OCI-LY7 (cell line): ENCODE data around the gene AGPAT3. TPM values are rescaled to one million over a fixed set of nuclear protein-coding genes. Genes with fewer than 3 reads are reported as not detected.
"Not testable (repeated sequence)": the region's sequence is repeated elsewhere in the genome, so short reads cannot be mapped to it uniquely, and the experiment has no call there.

Experiments used
- BruUV-seq: library from RNA; stranded (reverse); fragments of 400-500 nt; replicated peaks from 2 replicates; lab custom pipeline; 2021; lab: Mats Ljungman, UMichigan
- CTCF ChIA-PET: fragments of 300-600 bp; sonication (Branson Sonifier 250); formaldehyde crosslinking; loops from one replicate; lab custom pipeline; 2022; ENCODE audit warnings: antibody characterized with exemption; ENCODE audit not compliant: unreplicated experiment; lab: Charles Lee
- POLR2A ChIA-PET: fragments of 300-600 bp; sonication (Branson Sonifier 250); formaldehyde crosslinking; loops from one replicate; lab custom pipeline; 2022; ENCODE audit warnings: antibody characterized with exemption; lab: Charles Lee
- DNase-seq: peaks from one replicate; pipeline ENCODE4 v3.0.0-alpha.2; 2015; ENCODE audit warnings: low spot score
- H2AFZ ChIP-seq: fragments of 200-600 bp; sonication (generic), shearing (Covaris generic); 2 replicates; pipeline ENCODE4 v1.6.1; 2014; ENCODE audit warnings: mild to moderate bottlenecking, antibody characterized with exemption, low read length, moderate library complexity
- H3K27ac ChIP-seq: fragments of 200-600 bp; sonication (generic); 2 replicates; pipeline ENCODE4 v1.5.1; 2014; ENCODE audit warnings: mixed run types, low read depth, mild to moderate bottlenecking, moderate library complexity, low read length, inconsistent platforms; ENCODE audit not compliant: poor library complexity, severe bottlenecking
- H3K36me3 ChIP-seq: fragments of 200-600 bp; sonication (generic); 2 replicates; pipeline ENCODE4 v1.6.1; 2014; ENCODE audit warnings: mild to moderate bottlenecking, antibody characterized with exemption, low read length, moderate library complexity, mixed read lengths; ENCODE audit not compliant: insufficient read depth
- H3K4me1 ChIP-seq: fragments of 200-600 bp; sonication (generic); 2 replicates; pipeline ENCODE4 v1.5.1; 2014; ENCODE audit warnings: mild to moderate bottlenecking, low read length; ENCODE audit not compliant: insufficient read depth, poor library complexity, severe bottlenecking
- H3K4me2 ChIP-seq: fragments of 200-600 bp; sonication (generic); 2 replicates; pipeline ENCODE4 v1.6.1; 2014; ENCODE audit warnings: mild to moderate bottlenecking, low read length
- H3K4me3 ChIP-seq: fragments of 200-600 bp; sonication (generic); 2 replicates; pipeline ENCODE4 v1.5.1; 2014; ENCODE audit warnings: mild to moderate bottlenecking, low read depth, low read length; ENCODE audit not compliant: poor library complexity, severe bottlenecking
- H3K79me2 ChIP-seq: fragments of 200-600 bp; sonication (generic); 2 replicates; pipeline ENCODE4 v1.6.1; 2016; ENCODE audit warnings: low read depth, mild to moderate bottlenecking, low read length, moderate library complexity, mixed read lengths; ENCODE audit not compliant: insufficient read depth
- H3K9me2 ChIP-seq: fragments of 200-600 bp; sonication (generic); 2 replicates; pipeline ENCODE4 v1.6.1; 2016; ENCODE audit warnings: mild to moderate bottlenecking, low read length, mixed read lengths; ENCODE audit not compliant: insufficient read depth
- H3K9me3 ChIP-seq: fragments of 200-600 bp; sonication (generic); 2 replicates; pipeline ENCODE4 v1.6.1; 2014; ENCODE audit warnings: mild to moderate bottlenecking, mixed run types, low read length, mixed read lengths
- H4K20me1 ChIP-seq: fragments of 200-600 bp; sonication (generic); 2 replicates; pipeline ENCODE4 v1.6.1; 2014; ENCODE audit warnings: mild to moderate bottlenecking, antibody characterized with exemption, low read length, moderate library complexity, mixed read lengths; ENCODE audit not compliant: insufficient read depth
- EZH2phosphoT487 ChIP-seq: fragments of 200-600 bp; sonication (generic); IDR thresholded peaks from 2 replicates; pipeline ENCODE4 v1.6.1; 2018; ENCODE audit warnings: low read depth, borderline replicate concordance, mild to moderate bottlenecking, mixed run types, antibody characterized with exemption, low read length, moderate library complexity, mixed read lengths
- intact Hi-C: fragments of 100-400 bp; cut with micrococcal nuclease; formaldehyde crosslinking; loops from one replicate; pipeline ENCODE4 v1.10.0; 2022; ENCODE audit not compliant: unreplicated experiment
- total RNA-seq, 2 experiments: library from RNA; depleted of rRNA in 1 of 2; stranded (reverse); fragments of >200 nt in 1 of 2; shearing (Covaris generic) in 1 of 2; gene quantifications; 2 replicates each; pipeline ENCODE4 v1.2.3, GENCODE V29; 2014 to 2022
- TF ChIP-seq, protein P1 (sequence below): fragments of 200-600 bp; sonication (generic); conservative IDR thresholded peaks from 2 replicates; pipeline ENCODE4 v1.5.1; 2014; ENCODE audit warnings: mild to moderate bottlenecking, antibody characterized with exemption, low read length, moderate library complexity, mixed read lengths

AGPAT3 gene
- total RNA-seq, 2 experiments from 2014 or later: 9.2 to 33.4 TPM

DNA sequence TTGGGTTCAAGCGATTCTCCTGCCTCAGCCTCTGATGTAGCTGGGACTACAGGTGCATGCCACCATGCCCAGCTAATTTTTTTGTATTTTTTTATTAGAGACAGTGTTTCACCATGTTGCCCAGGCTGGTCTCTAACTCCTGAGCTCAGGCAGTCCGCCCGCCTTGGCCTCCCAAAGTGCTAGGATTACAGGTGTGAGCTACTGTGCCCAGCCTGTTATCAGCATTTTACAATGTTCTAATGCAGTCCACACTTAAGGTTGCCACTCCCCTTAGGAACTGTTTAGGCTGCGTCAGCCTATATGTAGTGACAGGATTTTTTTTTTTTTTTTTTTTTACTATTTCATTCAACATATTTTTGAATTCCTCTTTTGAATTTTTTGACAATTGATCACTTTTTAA lies 30.2 kb downstream of the AGPAT3 start:
- H2AFZ ChIP-seq: no peak overlapping the region
- H3K4me1 ChIP-seq: no peaks in the 10 kb centered on the region
- no TSS peak for BruUV-seq
- intact Hi-C loops: no loop called here
- no peaks in the 10 kb centered on the region for H3K79me2 ChIP-seq
- H3K27ac ChIP-seq: no peak overlapping the region
- ChIA-PET CTCF (no interaction called here), POLR2A (interaction anchor here (0.7 to 1.0 kb wide), 2 partner anchors 8 to 12 kb away, joined by 3 to 5 read pairs; no protein-coding TSS in a partner anchor)
- TF ChIP-seq EZH2phosphoT487: no peak
- TF ChIP-seq, protein P1, sequence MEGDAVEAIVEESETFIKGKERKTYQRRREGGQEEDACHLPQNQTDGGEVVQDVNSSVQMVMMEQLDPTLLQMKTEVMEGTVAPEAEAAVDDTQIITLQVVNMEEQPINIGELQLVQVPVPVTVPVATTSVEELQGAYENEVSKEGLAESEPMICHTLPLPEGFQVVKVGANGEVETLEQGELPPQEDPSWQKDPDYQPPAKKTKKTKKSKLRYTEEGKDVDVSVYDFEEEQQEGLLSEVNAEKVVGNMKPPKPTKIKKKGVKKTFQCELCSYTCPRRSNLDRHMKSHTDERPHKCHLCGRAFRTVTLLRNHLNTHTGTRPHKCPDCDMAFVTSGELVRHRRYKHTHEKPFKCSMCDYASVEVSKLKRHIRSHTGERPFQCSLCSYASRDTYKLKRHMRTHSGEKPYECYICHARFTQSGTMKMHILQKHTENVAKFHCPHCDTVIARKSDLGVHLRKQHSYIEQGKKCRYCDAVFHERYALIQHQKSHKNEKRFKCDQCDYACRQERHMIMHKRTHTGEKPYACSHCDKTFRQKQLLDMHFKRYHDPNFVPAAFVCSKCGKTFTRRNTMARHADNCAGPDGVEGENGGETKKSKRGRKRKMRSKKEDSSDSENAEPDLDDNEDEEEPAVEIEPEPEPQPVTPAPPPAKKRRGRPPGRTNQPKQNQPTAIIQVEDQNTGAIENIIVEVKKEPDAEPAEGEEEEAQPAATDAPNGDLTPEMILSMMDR: no peak
- no peaks in the 10 kb centered on the region for H3K9me2 ChIP-seq
- H3K36me3 ChIP-seq: no peaks in the 10 kb centered on the region
- no peak for DNase-seq
- no peak overlapping the region for H3K4me2 ChIP-seq
- no peak overlapping the region for H3K4me3 ChIP-seq
- no peaks in the 10 kb centered on the region for H4K20me1 ChIP-seq
- H3K9me3 ChIP-seq: no peaks in the 10 kb centered on the region

DNA sequence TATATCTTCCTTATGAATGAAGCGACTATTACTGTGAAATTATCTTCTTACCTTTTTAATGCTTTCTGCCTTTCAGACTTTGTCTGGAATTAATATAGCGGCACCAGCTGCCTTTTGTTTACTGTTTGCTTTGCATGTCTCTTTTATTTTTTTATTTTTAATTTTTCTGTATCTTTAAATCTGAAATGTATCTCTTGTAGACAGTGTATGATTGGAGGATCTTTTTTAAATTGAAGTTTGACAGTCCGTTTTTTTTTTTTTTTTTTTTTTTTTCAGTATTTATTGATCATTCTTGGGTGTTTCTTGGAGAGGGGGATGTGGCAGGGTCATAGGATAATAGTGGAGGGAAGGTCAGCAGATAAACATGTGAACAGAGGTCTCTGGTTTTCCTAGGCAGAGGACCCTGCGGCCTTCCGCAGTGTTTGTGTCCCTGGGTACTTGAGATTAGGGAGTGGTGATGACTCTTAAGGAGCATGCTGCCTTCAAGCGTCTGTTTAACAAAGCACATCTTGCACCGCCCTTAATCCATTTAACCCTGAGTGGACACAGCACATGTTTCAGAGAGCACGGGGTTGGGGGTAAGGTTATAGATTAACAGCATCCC lies 31.8 kb downstream of the AGPAT3 start:
- CTCF ChIA-PET, H2AFZ ChIP-seq, BruUV-seq, H3K4me3 ChIP-seq, H3K9me3 ChIP-seq, H3K4me2 ChIP-seq, H3K9me2 ChIP-seq, H3K4me1 ChIP-seq, POLR2A ChIA-PET, H3K79me2 ChIP-seq, intact Hi-C loops, H4K20me1 ChIP-seq, H3K27ac ChIP-seq, H3K36me3 ChIP-seq, DNase-seq: not testable (repeated sequence)

DNA sequence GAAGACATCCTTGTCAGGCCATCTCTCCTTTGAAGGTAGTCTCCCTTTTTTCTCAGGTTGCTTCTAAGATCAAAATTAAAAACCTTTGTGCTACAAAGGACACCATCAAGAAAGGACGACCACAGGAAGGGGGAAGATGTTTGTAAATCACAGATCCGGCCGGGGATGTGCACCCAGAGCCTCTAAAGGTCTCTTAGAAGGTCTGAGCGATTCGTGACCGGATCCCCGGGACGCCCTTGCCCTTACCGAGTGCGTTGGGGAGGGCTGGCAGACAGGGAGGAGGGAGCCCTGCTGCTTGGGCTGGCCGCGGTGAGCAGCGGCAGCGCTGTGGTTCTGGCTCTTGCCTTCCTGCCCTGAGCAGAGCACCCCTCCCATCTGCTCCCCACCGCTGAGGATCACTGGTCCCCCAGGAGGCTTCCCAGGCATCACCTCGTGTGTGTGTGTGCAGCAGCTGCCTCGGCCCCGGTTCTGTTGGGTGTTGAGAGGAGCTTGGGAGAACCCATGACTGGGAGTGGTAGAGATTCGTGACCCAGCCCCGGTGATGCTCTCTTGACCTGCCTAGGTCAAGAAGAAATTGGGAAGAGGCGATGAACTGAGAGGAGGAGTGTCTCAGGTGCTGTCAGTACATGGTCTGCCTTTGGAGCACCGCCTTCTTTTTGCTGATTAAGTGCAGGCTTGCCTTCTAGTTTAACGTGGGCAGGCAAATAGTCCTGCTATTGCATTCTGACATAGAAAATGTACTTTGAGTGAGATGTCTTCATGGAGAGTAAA lies 34.5 kb downstream of the AGPAT3 start:
- no peak overlapping the region for H3K27ac ChIP-seq
- BruUV-seq: no TSS peak
- no peak for TF ChIP-seq EZH2phosphoT487
- TF ChIP-seq, protein P1: no peak
- H3K9me2 ChIP-seq: no peaks in the 10 kb centered on the region
- H4K20me1 ChIP-seq: no peaks in the 10 kb centered on the region
- H3K4me3 ChIP-seq: no peak overlapping the region
- ChIA-PET CTCF (no interaction called here), POLR2A (no interaction called here)
- intact Hi-C loops: no loop called here
- H3K9me3 ChIP-seq: no peaks in the 10 kb centered on the region
- no peaks in the 10 kb centered on the region for H3K4me1 ChIP-seq
- H2AFZ ChIP-seq: no peak overlapping the region
- no peak overlapping the region for H3K4me2 ChIP-seq
- H3K36me3 ChIP-seq: no peaks in the 10 kb centered on the region
- DNase-seq: no peak
- no peaks in the 10 kb centered on the region for H3K79me2 ChIP-seq
